Ishikawa (cell line): ENCODE results near the gene ATAD3B.

ENCODE experiments used
- EGR1 ChIP-seq: IDR thresholded peaks from 2 replicates; pipeline ENCODE4 v1.6.1; 2012
- EP300 ChIP-seq: IDR thresholded peaks from 2 replicates; pipeline ENCODE4 v1.6.1; 2012; ENCODE audit warnings: borderline replicate concordance
- FOXM1 ChIP-seq: IDR thresholded peaks from 2 replicates; pipeline ENCODE4 v1.6.1; 2012; ENCODE audit warnings: low read depth, borderline replicate concordance
- NFIC ChIP-seq: IDR thresholded peaks from 2 replicates; pipeline ENCODE4 v1.6.1; 2012
- RAD21 ChIP-seq: IDR thresholded peaks from 2 replicates; pipeline ENCODE4 v1.6.1; 2012; ENCODE audit warnings: low read depth
- TAF1 ChIP-seq: IDR thresholded peaks from 2 replicates; pipeline ENCODE4 v1.6.1; 2012; ENCODE audit warnings: low read depth, mild to moderate bottlenecking
- TCF12 ChIP-seq: IDR thresholded peaks from 2 replicates; pipeline ENCODE4 v1.6.1; 2012; ENCODE audit warnings: low read depth
- TEAD4 ChIP-seq: IDR thresholded peaks from 2 replicates; pipeline ENCODE4 v1.6.1; 2012
- YY1 ChIP-seq: IDR thresholded peaks from 2 replicates; pipeline ENCODE4 v1.6.1; 2012; ENCODE audit warnings: low read depth
- ZBTB7A ChIP-seq: IDR thresholded peaks from 2 replicates; pipeline ENCODE4 v1.6.1; 2012; ENCODE audit warnings: low read depth
- TF ChIP-seq, protein P1 (sequence below): IDR thresholded peaks from 2 replicates; pipeline ENCODE4 v1.6.1; 2012; ENCODE audit warnings: low read depth, mild to moderate bottlenecking
- TF ChIP-seq, protein P2 (sequence below): IDR thresholded peaks from 2 replicates; pipeline ENCODE4 v1.6.1; 2012
- TF ChIP-seq, protein P3 (sequence below): IDR thresholded peaks from 2 replicates; pipeline ENCODE4 v1.6.1; 2012

DNA sequence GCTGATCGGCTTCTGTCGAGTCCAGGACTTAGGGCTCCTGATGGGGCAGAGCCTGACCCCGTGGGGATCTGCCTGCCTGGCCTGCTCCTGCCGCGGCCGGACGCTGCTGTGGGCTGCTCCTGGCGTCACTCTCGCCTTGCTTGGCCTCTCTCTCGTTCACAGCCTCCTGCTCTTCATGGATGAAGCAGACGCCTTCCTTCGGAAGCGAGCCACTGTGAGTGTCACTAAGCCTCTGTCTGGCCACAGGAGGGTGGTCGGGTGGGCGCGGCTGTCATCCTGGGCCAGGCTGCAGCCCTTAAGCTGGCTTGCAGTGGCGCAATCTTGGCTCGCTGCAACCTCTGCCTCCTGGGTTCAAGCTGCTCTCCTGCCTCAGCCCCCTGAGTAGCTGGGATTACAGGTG is 16.1 kb downstream of the ATAD3B start:
- TF ChIP-seq, protein P1, sequence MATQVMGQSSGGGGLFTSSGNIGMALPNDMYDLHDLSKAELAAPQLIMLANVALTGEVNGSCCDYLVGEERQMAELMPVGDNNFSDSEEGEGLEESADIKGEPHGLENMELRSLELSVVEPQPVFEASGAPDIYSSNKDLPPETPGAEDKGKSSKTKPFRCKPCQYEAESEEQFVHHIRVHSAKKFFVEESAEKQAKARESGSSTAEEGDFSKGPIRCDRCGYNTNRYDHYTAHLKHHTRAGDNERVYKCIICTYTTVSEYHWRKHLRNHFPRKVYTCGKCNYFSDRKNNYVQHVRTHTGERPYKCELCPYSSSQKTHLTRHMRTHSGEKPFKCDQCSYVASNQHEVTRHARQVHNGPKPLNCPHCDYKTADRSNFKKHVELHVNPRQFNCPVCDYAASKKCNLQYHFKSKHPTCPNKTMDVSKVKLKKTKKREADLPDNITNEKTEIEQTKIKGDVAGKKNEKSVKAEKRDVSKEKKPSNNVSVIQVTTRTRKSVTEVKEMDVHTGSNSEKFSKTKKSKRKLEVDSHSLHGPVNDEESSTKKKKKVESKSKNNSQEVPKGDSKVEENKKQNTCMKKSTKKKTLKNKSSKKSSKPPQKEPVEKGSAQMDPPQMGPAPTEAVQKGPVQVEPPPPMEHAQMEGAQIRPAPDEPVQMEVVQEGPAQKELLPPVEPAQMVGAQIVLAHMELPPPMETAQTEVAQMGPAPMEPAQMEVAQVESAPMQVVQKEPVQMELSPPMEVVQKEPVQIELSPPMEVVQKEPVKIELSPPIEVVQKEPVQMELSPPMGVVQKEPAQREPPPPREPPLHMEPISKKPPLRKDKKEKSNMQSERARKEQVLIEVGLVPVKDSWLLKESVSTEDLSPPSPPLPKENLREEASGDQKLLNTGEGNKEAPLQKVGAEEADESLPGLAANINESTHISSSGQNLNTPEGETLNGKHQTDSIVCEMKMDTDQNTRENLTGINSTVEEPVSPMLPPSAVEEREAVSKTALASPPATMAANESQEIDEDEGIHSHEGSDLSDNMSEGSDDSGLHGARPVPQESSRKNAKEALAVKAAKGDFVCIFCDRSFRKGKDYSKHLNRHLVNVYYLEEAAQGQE: no peak
- TF ChIP-seq EP300: no peak
- TF ChIP-seq, protein P2, sequence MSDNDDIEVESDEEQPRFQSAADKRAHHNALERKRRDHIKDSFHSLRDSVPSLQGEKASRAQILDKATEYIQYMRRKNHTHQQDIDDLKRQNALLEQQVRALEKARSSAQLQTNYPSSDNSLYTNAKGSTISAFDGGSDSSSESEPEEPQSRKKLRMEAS: no peak
- TF ChIP-seq TEAD4: no peak
- TF ChIP-seq EGR1: no peak
- TF ChIP-seq, protein P3, sequence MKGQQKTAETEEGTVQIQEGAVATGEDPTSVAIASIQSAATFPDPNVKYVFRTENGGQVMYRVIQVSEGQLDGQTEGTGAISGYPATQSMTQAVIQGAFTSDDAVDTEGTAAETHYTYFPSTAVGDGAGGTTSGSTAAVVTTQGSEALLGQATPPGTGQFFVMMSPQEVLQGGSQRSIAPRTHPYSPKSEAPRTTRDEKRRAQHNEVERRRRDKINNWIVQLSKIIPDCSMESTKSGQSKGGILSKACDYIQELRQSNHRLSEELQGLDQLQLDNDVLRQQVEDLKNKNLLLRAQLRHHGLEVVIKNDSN: no peak
- TF ChIP-seq RAD21: no peak
- TF ChIP-seq FOXM1: no peak
- TF ChIP-seq TCF12: no peak
- TF ChIP-seq ZBTB7A: no peak
- TF ChIP-seq NFIC: no peak
- no peak for TF ChIP-seq TAF1
- no peak for TF ChIP-seq YY1
